Right lobe of liver (tissue), 4 donors: ENCODE results near the gene ZNF764.

ENCODE experiments used
- POLR2A ChIP-seq: fragments of 450-650 bp; IDR thresholded peaks from one replicate; pipeline ENCODE4 v1.6.1; 2017; ENCODE audit warnings: antibody characterized with exemption, mild to moderate bottlenecking
- TF ChIP-seq, protein P1 (sequence below), 4 donors: fragments of 200-600 bp in 3 of 4; fragments of 450-650 bp in 1 of 4; IDR thresholded peaks; one replicate each; pipeline versions ENCODE4 v1.5.1 to v1.8.0; 2016 to 2022; ENCODE audit warnings: antibody characterized with exemption in 4 of 4, mild to moderate bottlenecking in 2 of 4
- donor health status: DM: no; HTN: no; CAD: no.
- donor health status: DM: no; HTN: no; CAD: no.
- donor health status: DM: no; HTN: yes; CAD: no.

DNA sequence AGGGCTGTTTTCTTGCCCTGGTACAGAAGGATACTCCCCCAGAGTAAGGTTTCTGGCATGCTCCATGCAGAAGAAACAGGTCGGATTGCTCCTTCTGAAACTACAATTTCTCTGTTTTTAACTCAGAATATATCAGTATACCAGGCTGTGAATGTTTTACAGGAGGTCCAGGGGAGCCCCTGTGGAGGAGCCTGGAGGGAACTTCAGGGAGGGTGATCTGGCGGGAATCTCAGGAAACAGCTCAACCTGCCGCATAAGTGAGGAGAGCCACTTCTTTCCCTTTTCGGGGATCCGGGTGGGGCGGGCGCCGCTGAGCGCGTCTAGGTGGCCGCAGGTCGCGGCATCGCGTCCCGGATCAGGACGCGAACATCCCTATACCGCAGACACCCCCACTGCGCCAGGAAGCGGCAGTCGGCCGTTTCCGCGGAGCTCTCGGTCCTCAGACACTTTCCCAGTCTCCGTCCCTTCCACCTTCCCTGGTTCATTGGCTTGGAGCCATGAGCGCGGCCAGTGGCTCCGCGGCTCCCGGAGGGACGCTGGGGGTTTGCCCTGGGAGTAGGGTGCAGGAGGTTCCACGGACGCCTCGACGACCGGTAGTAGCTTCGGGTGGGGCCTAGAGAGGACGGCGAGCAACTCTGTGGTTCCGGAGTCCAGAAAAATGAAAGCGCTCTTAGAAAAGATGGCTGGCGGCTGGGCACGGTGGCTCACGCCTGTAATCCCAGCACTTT is 3.1 kb upstream of the ZNF764 start:
- no peak for TF ChIP-seq POLR2A
- TF ChIP-seq, protein P1, sequence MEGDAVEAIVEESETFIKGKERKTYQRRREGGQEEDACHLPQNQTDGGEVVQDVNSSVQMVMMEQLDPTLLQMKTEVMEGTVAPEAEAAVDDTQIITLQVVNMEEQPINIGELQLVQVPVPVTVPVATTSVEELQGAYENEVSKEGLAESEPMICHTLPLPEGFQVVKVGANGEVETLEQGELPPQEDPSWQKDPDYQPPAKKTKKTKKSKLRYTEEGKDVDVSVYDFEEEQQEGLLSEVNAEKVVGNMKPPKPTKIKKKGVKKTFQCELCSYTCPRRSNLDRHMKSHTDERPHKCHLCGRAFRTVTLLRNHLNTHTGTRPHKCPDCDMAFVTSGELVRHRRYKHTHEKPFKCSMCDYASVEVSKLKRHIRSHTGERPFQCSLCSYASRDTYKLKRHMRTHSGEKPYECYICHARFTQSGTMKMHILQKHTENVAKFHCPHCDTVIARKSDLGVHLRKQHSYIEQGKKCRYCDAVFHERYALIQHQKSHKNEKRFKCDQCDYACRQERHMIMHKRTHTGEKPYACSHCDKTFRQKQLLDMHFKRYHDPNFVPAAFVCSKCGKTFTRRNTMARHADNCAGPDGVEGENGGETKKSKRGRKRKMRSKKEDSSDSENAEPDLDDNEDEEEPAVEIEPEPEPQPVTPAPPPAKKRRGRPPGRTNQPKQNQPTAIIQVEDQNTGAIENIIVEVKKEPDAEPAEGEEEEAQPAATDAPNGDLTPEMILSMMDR (IDR thresholded peaks at IDR 0.05): no peak
